Testis (tissue), 3 donors: ENCODE results near the gene HPDL. TPM values are rescaled to one million over a fixed set of nuclear protein-coding genes. Genes with fewer than 3 reads are reported as not detected.

Source experiments
- DNase-seq: peaks from one replicate; pipeline ENCODE4 v3.0.0-alpha.2; 2019
- H3K27ac ChIP-seq, 2 donors: fragments of 200-600 bp; sonication (generic); one replicate each; pipeline ENCODE4 v1.5.1; 2019
- H3K27me3 ChIP-seq: fragments of 200-600 bp; sonication (generic); one replicate; pipeline ENCODE4 v1.5.1; 2019
- H3K36me3 ChIP-seq: fragments of 200-600 bp; sonication (generic); one replicate; pipeline ENCODE4 v1.5.1; 2017; ENCODE audit warnings: low read depth; ENCODE audit errors: missing control alignments
- H3K4me1 ChIP-seq: fragments of 200-600 bp; sonication (generic); one replicate; pipeline ENCODE4 v1.5.1; 2019
- H3K4me3 ChIP-seq, 2 donors: fragments of 200-600 bp; sonication (generic); one replicate each; pipeline ENCODE4 v1.5.1; 2017 to 2019
- H3K9me3 ChIP-seq: fragments of 200-600 bp; sonication (generic); one replicate; pipeline ENCODE4 v1.5.1; 2017
- CTCF ChIP-seq, 3 experiments: fragments of 450-650 bp in 2 of 3; fragments of 200-600 bp in 1 of 3; sonication (generic) in 1 of 3; IDR thresholded peaks; one replicate each; pipeline ENCODE4 v1.5.1; 2016 to 2019; ENCODE audit warnings: antibody characterized with exemption in 3 of 3, mild to moderate bottlenecking in 2 of 3, moderate library complexity in 1 of 3
- POLR2A ChIP-seq: fragments of 450-650 bp; IDR thresholded peaks from one replicate; pipeline ENCODE4 v1.6.1; 2017; ENCODE audit warnings: antibody characterized with exemption, mild to moderate bottlenecking, moderate library complexity
- WGBS, 2 donors: methylation state at CpG; one replicate each; pipeline ENCODE4 v1.1.5; 2018; 5-methylcytosine and 5-hydroxymethylcytosine counted together
- intact Hi-C: fragments of 100-400 bp; cut with DNase I; formaldehyde crosslinking; loops from one replicate; pipeline ENCODE4 v1.15.1; 2023; ENCODE audit warnings: low total_unique reads
- polyA plus RNA-seq: library from polyadenylated mRNA; stranded (reverse); fragments of 350-450 nt; fragmentation: Illumina TruSeq; extraction: RNeasy Lipid Tissue Mini Kit (QIAGEN cat#74804); gene quantifications from one replicate; pipeline ENCODE4 v1.2.3, GENCODE V29; 2014; ENCODE audit warnings: low read depth, low replicate concordance; ENCODE audit not compliant: insufficient read depth
- total RNA-seq, 2 donors: library from RNA; depleted of rRNA; stranded (reverse); fragments of >200 nt; gene quantifications; one replicate each; pipeline ENCODE4 v1.2.3, GENCODE V29; 2016

Gene HPDL
- total and polyA plus RNA-seq, 3 donors from 2014 or later, result 1.1 to 1.3 TPM; not detected in 1

- peaks cover 9% of the 10 kb centered on the region for H3K4me1 ChIP-seq
- TF ChIP-seq CTCF (IDR thresholded peaks at IDR 0.05), result no peak
- no peak for TF ChIP-seq POLR2A
- H3K27me3 ChIP-seq, result no peaks in the 10 kb centered on the region
- H3K36me3 ChIP-seq, result no peaks in the 10 kb centered on the region
- 78 to 79% methylated on average over 5 of the region's 5 CpGs for WGBS, 2 donors
- H3K4me3 ChIP-seq, result no peak overlapping the region
- DNase-seq, result no peak
- intact Hi-C loops, result no loop called here
- no peak overlapping the region for H3K27ac ChIP-seq
- no peaks in the 10 kb centered on the region for H3K9me3 ChIP-seq
Measured at GRCh38 chr1:45328680-45329079, 2.0 kb downstream of the HPDL start.

- DNase-seq, result no peak
- no peak for TF ChIP-seq CTCF (IDR thresholded peaks at IDR 0.05)
- intact Hi-C loops, result no loop called here
- Histone ChIP-seq H3K4me1 (peaks cover 9% of the 10 kb centered on the region), H3K4me3 (no peak overlapping the region), H3K9me3 (no peaks in the 10 kb centered on the region), H3K27me3 (no peaks in the 10 kb centered on the region), H3K27ac (no peak overlapping the region), H3K36me3 (no peaks in the 10 kb centered on the region)
- WGBS, 2 donors, result 80 to 82% methylated on average over 2 to 4 of the region's 4 CpGs
Measured at GRCh38 chr1:45329445-45329844, 2.8 kb downstream of the HPDL start.

- 96 to 100% methylated on average over 1 to 18 of the region's 18 CpGs for WGBS, 2 donors
- intact Hi-C loops, result no loop called here
- Histone ChIP-seq H3K9me3 (no peaks in the 10 kb centered on the region), H3K4me1 (peaks cover 9% of the 10 kb centered on the region), H3K36me3 (no peaks in the 10 kb centered on the region), H3K27me3 (no peaks in the 10 kb centered on the region), H3K27ac (no peak overlapping the region), H3K4me3 (no peak overlapping the region)
- TF ChIP-seq CTCF (IDR thresholded peaks at IDR 0.05) (no peak), POLR2A (no peak)
- no peak for DNase-seq
Measured at GRCh38 chr1:45331436-45332345, 5.0 kb downstream of the HPDL start.

GRCh38 chr1:45332346-45332720 lies 5.6 kb downstream of the HPDL start:
- TF ChIP-seq POLR2A (no peak), CTCF (IDR thresholded peaks at IDR 0.05) (no peak)
- no peaks in the 10 kb centered on the region for H3K36me3 ChIP-seq
- WGBS, 2 donors, result 60 to 96% methylated on average over 1 to 10 of the region's 10 CpGs
- no peak overlapping the region for H3K4me3 ChIP-seq
- H3K9me3 ChIP-seq, result no peaks in the 10 kb centered on the region
- peaks cover 3% of the 10 kb centered on the region for H3K4me1 ChIP-seq
- H3K27me3 ChIP-seq, result no peaks in the 10 kb centered on the region
- H3K27ac ChIP-seq, result no peak overlapping the region
- no peak for DNase-seq
- intact Hi-C loops, result no loop called here
